ENCODE data around the gene ULBP1. TPM values are rescaled to one million over a fixed set of nuclear protein-coding genes. Genes with fewer than 3 reads are reported as not detected.
"Not testable (repeated sequence)": the region's sequence is repeated elsewhere in the genome, so short reads cannot be mapped to it uniquely, and the experiment has no call there.

Gene ULBP1
- total RNA-seq, 1 donor from 2014 or later = 29.8 TPM

- TF ChIP-seq CTCF (IDR thresholded peaks at IDR 0.05) = no peak
- peaks cover 4% of the 10 kb centered on the region for H3K36me3 Mint-ChIP-seq (ENCODE audit: low read depth)
- peaks cover 10% of the 10 kb centered on the region for H3K4me1 Mint-ChIP-seq (ENCODE audit: low read depth)
- H3K4me3 Mint-ChIP-seq (ENCODE audit: unreplicated experiment) = no peak overlapping the region
- no peak overlapping the region for H3K27ac Mint-ChIP-seq (ENCODE audit: unreplicated experiment)
- no peaks in the 10 kb centered on the region for H3K9me3 Mint-ChIP-seq (ENCODE audit: low read depth)
- peaks cover 74% of the 10 kb centered on the region for H3K27me3 Mint-ChIP-seq (ENCODE audit: low read depth)
- DNase-seq (ENCODE audit: low spot score) = no peak
These were observed 28.5 kb upstream of the ULBP1 start for GRCh38 chr6:149935246-149935645.

GRCh38 chr6:149935668-149936067 is 28.1 kb upstream of the ULBP1 start:
- peaks cover 10% of the 10 kb centered on the region for H3K4me1 Mint-ChIP-seq (ENCODE audit: low read depth)
- no peak for TF ChIP-seq CTCF (IDR thresholded peaks at IDR 0.05)
- DNase-seq (ENCODE audit: low spot score) = no peak
- no peak overlapping the region for H3K27ac Mint-ChIP-seq (ENCODE audit: unreplicated experiment)
- H3K27me3 Mint-ChIP-seq (ENCODE audit: low read depth) = peaks cover 73% of the 10 kb centered on the region
- H3K36me3 Mint-ChIP-seq (ENCODE audit: low read depth) = peaks cover 4% of the 10 kb centered on the region
- H3K4me3 Mint-ChIP-seq (ENCODE audit: unreplicated experiment) = no peak overlapping the region
- H3K9me3 Mint-ChIP-seq (ENCODE audit: low read depth) = no peaks in the 10 kb centered on the region

GRCh38 chr6:149936743-149937142 is 27.0 kb upstream of the ULBP1 start:
- Mint-ChIP-seq H3K27me3 (ENCODE audit: low read depth) (peaks cover 67% of the 10 kb centered on the region), H3K4me3 (ENCODE audit: unreplicated experiment) (no peak overlapping the region), H3K27ac (ENCODE audit: unreplicated experiment) (no peak overlapping the region), H3K9me3 (ENCODE audit: low read depth) (no peaks in the 10 kb centered on the region), H3K36me3 (ENCODE audit: low read depth) (peaks cover 2% of the 10 kb centered on the region), H3K4me1 (ENCODE audit: low read depth) (peaks cover 13% of the 10 kb centered on the region)
- no peak for TF ChIP-seq CTCF (IDR thresholded peaks at IDR 0.05)
- DNase-seq (ENCODE audit: low spot score) = no peak

- peaks cover 21% of the 10 kb centered on the region for H3K4me1 Mint-ChIP-seq (ENCODE audit: low read depth)
- not testable (repeated sequence) for H3K27ac Mint-ChIP-seq (ENCODE audit: unreplicated experiment); H3K9me3 Mint-ChIP-seq (ENCODE audit: low read depth); H3K36me3 Mint-ChIP-seq (ENCODE audit: low read depth); DNase-seq (ENCODE audit: low spot score)
- peak; percentile 45 for TF ChIP-seq CTCF (IDR thresholded peaks at IDR 0.05)
- peak overlapping the region; percentile 70 for H3K4me3 Mint-ChIP-seq (ENCODE audit: unreplicated experiment)
- H3K27me3 Mint-ChIP-seq (ENCODE audit: low read depth) = peaks cover 58% of the 10 kb centered on the region
These were observed 25.7 kb upstream of the ULBP1 start for GRCh38 chr6:149938013-149938570.

- H3K4me1 Mint-ChIP-seq (ENCODE audit: low read depth) = peaks cover 21% of the 10 kb centered on the region
- no peak for TF ChIP-seq CTCF (IDR thresholded peaks at IDR 0.05)
- H3K27ac Mint-ChIP-seq (ENCODE audit: unreplicated experiment) = no peak overlapping the region
- peaks cover 2% of the 10 kb centered on the region for H3K36me3 Mint-ChIP-seq (ENCODE audit: low read depth)
- H3K9me3 Mint-ChIP-seq (ENCODE audit: low read depth) = no peaks in the 10 kb centered on the region
- H3K4me3 Mint-ChIP-seq (ENCODE audit: unreplicated experiment) = peak overlapping the region; percentile 70
- DNase-seq (ENCODE audit: low spot score) = no peak
- H3K27me3 Mint-ChIP-seq (ENCODE audit: low read depth) = peaks cover 52% of the 10 kb centered on the region
These were observed 25.0 kb upstream of the ULBP1 start for GRCh38 chr6:149938571-149939355.
